OCI-LY7 (cell line): ENCODE results near the gene IQSEC1. TPM values are rescaled to one million over a fixed set of nuclear protein-coding genes. Genes with fewer than 3 reads are reported as not detected.

Source experiments
- BruUV-seq: library from RNA; stranded (reverse); fragments of 400-500 nt; replicated peaks from 2 replicates; lab custom pipeline; 2021; lab: Mats Ljungman, UMichigan
- CTCF ChIA-PET: fragments of 300-600 bp; sonication (Branson Sonifier 250); formaldehyde crosslinking; loops from one replicate; lab custom pipeline; 2022; ENCODE audit warnings: antibody characterized with exemption; ENCODE audit not compliant: unreplicated experiment; lab: Charles Lee
- POLR2A ChIA-PET: fragments of 300-600 bp; sonication (Branson Sonifier 250); formaldehyde crosslinking; loops from one replicate; lab custom pipeline; 2022; ENCODE audit warnings: antibody characterized with exemption; lab: Charles Lee
- DNase-seq: peaks from one replicate; pipeline ENCODE4 v3.0.0-alpha.2; 2015; ENCODE audit warnings: low spot score
- H2AFZ ChIP-seq: fragments of 200-600 bp; sonication (generic), shearing (Covaris generic); 2 replicates; pipeline ENCODE4 v1.6.1; 2014; ENCODE audit warnings: mild to moderate bottlenecking, antibody characterized with exemption, low read length, moderate library complexity
- H3K27ac ChIP-seq: fragments of 200-600 bp; sonication (generic); 2 replicates; pipeline ENCODE4 v1.5.1; 2014; ENCODE audit warnings: mixed run types, low read depth, mild to moderate bottlenecking, moderate library complexity, low read length, inconsistent platforms; ENCODE audit not compliant: poor library complexity, severe bottlenecking
- H3K36me3 ChIP-seq: fragments of 200-600 bp; sonication (generic); 2 replicates; pipeline ENCODE4 v1.6.1; 2014; ENCODE audit warnings: mild to moderate bottlenecking, antibody characterized with exemption, low read length, moderate library complexity, mixed read lengths; ENCODE audit not compliant: insufficient read depth
- H3K4me1 ChIP-seq: fragments of 200-600 bp; sonication (generic); 2 replicates; pipeline ENCODE4 v1.5.1; 2014; ENCODE audit warnings: mild to moderate bottlenecking, low read length; ENCODE audit not compliant: insufficient read depth, poor library complexity, severe bottlenecking
- H3K4me2 ChIP-seq: fragments of 200-600 bp; sonication (generic); 2 replicates; pipeline ENCODE4 v1.6.1; 2014; ENCODE audit warnings: mild to moderate bottlenecking, low read length
- H3K4me3 ChIP-seq: fragments of 200-600 bp; sonication (generic); 2 replicates; pipeline ENCODE4 v1.5.1; 2014; ENCODE audit warnings: mild to moderate bottlenecking, low read depth, low read length; ENCODE audit not compliant: poor library complexity, severe bottlenecking
- H3K79me2 ChIP-seq: fragments of 200-600 bp; sonication (generic); 2 replicates; pipeline ENCODE4 v1.6.1; 2016; ENCODE audit warnings: low read depth, mild to moderate bottlenecking, low read length, moderate library complexity, mixed read lengths; ENCODE audit not compliant: insufficient read depth
- H3K9me2 ChIP-seq: fragments of 200-600 bp; sonication (generic); 2 replicates; pipeline ENCODE4 v1.6.1; 2016; ENCODE audit warnings: mild to moderate bottlenecking, low read length, mixed read lengths; ENCODE audit not compliant: insufficient read depth
- H3K9me3 ChIP-seq: fragments of 200-600 bp; sonication (generic); 2 replicates; pipeline ENCODE4 v1.6.1; 2014; ENCODE audit warnings: mild to moderate bottlenecking, mixed run types, low read length, mixed read lengths
- H4K20me1 ChIP-seq: fragments of 200-600 bp; sonication (generic); 2 replicates; pipeline ENCODE4 v1.6.1; 2014; ENCODE audit warnings: mild to moderate bottlenecking, antibody characterized with exemption, low read length, moderate library complexity, mixed read lengths; ENCODE audit not compliant: insufficient read depth
- CTCF ChIP-seq: fragments of 200-600 bp; sonication (generic); conservative IDR thresholded peaks from 2 replicates; pipeline ENCODE4 v1.5.1; 2014; ENCODE audit warnings: mild to moderate bottlenecking, antibody characterized with exemption, low read length, moderate library complexity, mixed read lengths
- EZH2phosphoT487 ChIP-seq: fragments of 200-600 bp; sonication (generic); IDR thresholded peaks from 2 replicates; pipeline ENCODE4 v1.6.1; 2018; ENCODE audit warnings: low read depth, borderline replicate concordance, mild to moderate bottlenecking, mixed run types, antibody characterized with exemption, low read length, moderate library complexity, mixed read lengths
- intact Hi-C: fragments of 100-400 bp; cut with micrococcal nuclease; formaldehyde crosslinking; loops from one replicate; pipeline ENCODE4 v1.10.0; 2022; ENCODE audit not compliant: unreplicated experiment
- total RNA-seq, 2 experiments: library from RNA; depleted of rRNA in 1 of 2; stranded (reverse); fragments of >200 nt in 1 of 2; shearing (Covaris generic) in 1 of 2; gene quantifications; 2 replicates each; pipeline ENCODE4 v1.2.3, GENCODE V29; 2014 to 2022

IQSEC1 gene
- total RNA-seq, 2 experiments from 2014 or later: 25.2 to 70.1 TPM

GRCh38 chr3:13011573-13012220 lies 61.5 kb downstream of the IQSEC1 start:
- Histone ChIP-seq H3K36me3 (peaks cover 16% of the 10 kb centered on the region; the same call in 1 of the 2 replicates), H3K9me3 (no peaks in the 10 kb centered on the region), H4K20me1 (no peaks in the 10 kb centered on the region), H3K4me3 (peak overlapping the region; percentile 58), H3K9me2 (no peaks in the 10 kb centered on the region), H3K4me2 (peak overlapping the region; percentile 93), H3K4me1 (peaks cover 99% of the 10 kb centered on the region), H3K27ac (peak overlapping the region; percentile 97), H3K79me2 (peaks cover 80% of the 10 kb centered on the region), H2AFZ (no peak overlapping the region)
- DNase-seq: peak; percentile 91
- no peak for TF ChIP-seq EZH2phosphoT487
- TF ChIP-seq CTCF: no peak
- no TSS peak for BruUV-seq
- intact Hi-C loops: loop anchor here (10.0 kb wide), 1 partner anchor 1673 kb away; no protein-coding TSS in a partner anchor
- ChIA-PET POLR2A (interaction anchor here (0.7 to 6.2 kb wide), 10 partner anchors 8 to 407 kb away, joined by 3 to 34 read pairs (median 6); no protein-coding TSS in a partner anchor), CTCF (interaction anchor here (1.0 to 1.3 kb wide), 3 partner anchors 12 to 80 kb away, joined by 4 to 5 read pairs (median 4); no protein-coding TSS in a partner anchor)

- peaks cover 100% of the 10 kb centered on the region for H3K4me1 ChIP-seq
- peak; percentile 36 for DNase-seq
- H3K9me3 ChIP-seq: no peaks in the 10 kb centered on the region
- H3K27ac ChIP-seq: peak overlapping the region; percentile 97
- no peaks in the 10 kb centered on the region for H4K20me1 ChIP-seq
- no peaks in the 10 kb centered on the region for H3K9me2 ChIP-seq
- H2AFZ ChIP-seq: no peak overlapping the region
- H3K4me3 ChIP-seq: peak overlapping the region; percentile 58
- H3K4me2 ChIP-seq: peak overlapping the region; percentile 93
- peaks cover 16% of the 10 kb centered on the region; the same call in 1 of the 2 replicates for H3K36me3 ChIP-seq
- no peak for TF ChIP-seq CTCF
- TF ChIP-seq EZH2phosphoT487: no peak
- POLR2A ChIA-PET: interaction anchor here (0.7 to 6.2 kb wide), 10 partner anchors 9 to 74 kb away, joined by 3 to 34 read pairs (median 5); no protein-coding TSS in a partner anchor
- CTCF ChIA-PET: interaction anchor here (1.0 to 1.3 kb wide), 2 partner anchors 11 to 81 kb away, joined by 4 read pairs; no protein-coding TSS in a partner anchor
- peaks cover 85% of the 10 kb centered on the region for H3K79me2 ChIP-seq
- BruUV-seq: no TSS peak
- intact Hi-C loops: loop anchor here (10.0 kb wide), 1 partner anchor 1674 kb away; no protein-coding TSS in a partner anchor
Measured at GRCh38 chr3:13010780-13011572, 62.3 kb downstream of the IQSEC1 start.
